Heart left ventricle (tissue), 13 donors: ENCODE results near the gene ZYG11B.

Source experiments
- CTCF ChIP-seq, 12 donors: fragments of 200-600 bp; sonication (generic) in 4 of 12; IDR thresholded peaks; one replicate each; pipeline versions ENCODE4 v1.5.0 to v1.8.0; 2018 to 2022; ENCODE audit warnings: antibody characterized with exemption in 12 of 12, mild to moderate bottlenecking in 5 of 12
- POLR2A ChIP-seq, 2 donors: fragments of 450-650 bp; IDR thresholded peaks; one replicate each; pipeline ENCODE4 v1.6.1; 2017; ENCODE audit warnings: antibody characterized with exemption in 2 of 2, mild to moderate bottlenecking in 2 of 2, moderate library complexity in 2 of 2
- donor health status: ischemic (EF 13 %, LVEDD 7.1; RV severe dilation, severe dysfunction).
- donor health status: DM: no; HTN: yes; CAD: no.
- donor health status: DM: no; HTN: no; CAD: no.
- donor health status: ischemic (EF 25% LVEDD 6.9; RV normal size, moderate dysfunction).
- donor health status: ischemic (EF 25% LVEDD 5.7; RV mildly dilated, moderate dysfunction).
- donor health status: ischemic (EF 35%, LVEDD 5.7; RV mildly dilated, moderate dysfunction).
- donor health status: nonischemic (EF 11% LVEDD 7.7; RV severe dilation, severe dysfunction).
- donor health status: DM: yes; HTN: yes; CAD: no.
- donor health status: PGD.
- donor health status: ischemic (EF 29% LVEDD 5.4; RV normal size, mild dysfunction).
- donor health status: nonischemic (EF 23%, LVEDD 6.1; RV moderate dilation, normal function).

GRCh38 chr1:52695627-52696026, 30.6 kb upstream of the ZYG11B start:
- TF ChIP-seq CTCF (IDR thresholded peaks at IDR 0.05) (no peak), POLR2A (IDR thresholded peaks at IDR 0.05) (no peak)
